Limb (tissue), 2 donors: ENCODE results near the gene E2F3.
"Not testable (repeated sequence)": the region's sequence is repeated elsewhere in the genome, so short reads cannot be mapped to it uniquely, and the experiment has no call there.

ENCODE experiments used
- DNase-seq, 2 donors: peaks; one replicate each; pipeline ENCODE4 v3.0.0-alpha.2; 2016; ENCODE audit errors: extremely low spot score in 2 of 2

The E2F3 gene

DNA sequence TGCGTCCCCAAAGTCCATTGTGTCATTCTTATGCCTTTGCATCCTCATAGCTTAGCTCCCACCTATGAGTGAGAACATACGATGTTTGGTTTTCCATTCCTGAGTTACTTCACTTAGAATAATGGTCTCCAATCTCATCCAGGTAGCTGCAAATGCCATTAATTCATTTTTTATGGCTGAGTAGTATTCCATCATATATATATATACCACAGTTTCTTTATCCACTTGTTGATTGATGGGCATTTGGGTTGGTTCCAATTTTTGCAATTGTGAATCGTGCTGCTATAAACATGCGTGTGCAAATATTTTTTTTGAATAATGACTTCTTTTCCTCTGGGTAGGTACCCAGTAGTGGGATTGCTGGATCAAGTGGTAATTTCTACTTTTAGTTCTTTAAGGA lies 63.9 kb downstream of the E2F3 start:
- DNase-seq: not testable (repeated sequence)

DNA sequence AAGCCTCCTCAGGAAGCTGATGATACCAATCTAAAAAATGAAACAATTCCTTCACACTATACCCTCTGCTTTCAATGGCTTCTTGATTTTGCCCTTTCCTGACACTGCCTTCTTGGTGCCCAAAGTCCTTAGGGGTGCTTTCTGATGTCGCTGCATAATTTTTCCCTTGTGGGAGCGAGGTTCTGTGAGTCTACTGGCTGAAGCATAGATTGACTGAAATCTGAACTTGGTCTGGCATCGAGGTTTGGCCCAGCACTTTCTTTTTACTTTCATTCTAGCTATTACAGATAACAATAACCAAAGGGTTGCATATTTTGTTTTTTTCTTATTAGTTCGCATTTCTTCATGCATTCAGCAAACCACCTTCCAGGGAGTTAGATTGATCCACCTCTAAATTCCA lies 65.8 kb downstream of the E2F3 start:
- no peak for DNase-seq

DNA sequence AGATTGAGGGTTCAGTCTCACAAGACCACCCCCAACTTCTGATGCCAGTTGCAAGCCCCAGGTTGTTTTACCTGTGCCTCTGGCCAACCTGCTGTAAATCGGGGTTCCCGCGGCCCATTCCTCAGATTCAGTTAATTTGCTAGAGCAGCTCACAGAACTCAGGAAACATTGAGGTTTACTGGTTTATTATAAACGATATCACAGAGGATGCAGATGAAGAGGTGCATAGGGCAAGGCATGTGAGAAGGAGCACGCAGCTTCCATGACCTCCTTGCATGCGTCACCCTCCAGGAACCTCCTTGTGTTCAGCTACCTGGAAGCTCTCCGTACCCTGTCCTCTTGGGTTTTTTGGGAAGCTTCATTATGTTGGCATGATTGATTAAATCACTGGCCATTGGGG lies 66.5 kb downstream of the E2F3 start:
- no peak for DNase-seq

DNA sequence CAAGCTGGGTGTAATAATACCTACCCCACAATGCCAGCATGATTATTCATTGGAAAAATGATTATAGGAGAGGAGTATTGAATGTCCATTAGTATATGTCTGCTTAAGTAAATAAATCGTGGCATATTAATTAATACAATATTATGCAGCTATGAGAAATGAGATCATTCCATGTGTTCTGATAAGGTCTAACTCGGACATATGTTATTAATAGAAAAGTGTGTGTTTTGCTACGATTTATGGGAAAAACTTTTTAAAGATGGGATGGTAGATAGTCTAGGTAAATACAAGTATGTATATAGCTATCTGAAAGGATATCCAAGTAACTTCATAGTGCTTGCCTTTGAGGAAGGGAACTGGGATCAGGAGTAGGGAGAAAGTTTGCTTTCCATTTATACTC lies 71.1 kb downstream of the E2F3 start:
- no peak for DNase-seq

DNA sequence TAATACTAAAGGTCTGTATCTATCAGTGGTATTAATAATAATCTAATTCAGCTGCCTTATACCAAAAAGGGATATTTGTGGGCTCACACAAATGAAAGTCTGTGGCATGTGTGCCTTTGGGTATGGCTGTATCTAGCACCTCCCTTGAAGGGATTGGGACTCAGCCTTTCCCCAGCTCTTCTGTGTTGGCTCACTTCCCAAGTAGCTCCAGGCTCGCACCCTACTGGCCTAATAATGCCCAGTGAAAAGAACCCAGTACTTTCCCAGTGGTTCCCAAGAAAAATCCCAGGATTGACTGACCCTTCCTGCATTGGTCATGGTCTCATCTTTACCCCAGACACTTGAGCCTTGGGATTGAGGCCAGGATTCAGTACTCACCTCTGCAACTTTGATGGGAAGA lies 71.8 kb downstream of the E2F3 start:
- DNase-seq: no peak

GRCh38 chr6:20474874-20475542 lies 73.3 kb downstream of the E2F3 start:
- no peak for DNase-seq

DNA sequence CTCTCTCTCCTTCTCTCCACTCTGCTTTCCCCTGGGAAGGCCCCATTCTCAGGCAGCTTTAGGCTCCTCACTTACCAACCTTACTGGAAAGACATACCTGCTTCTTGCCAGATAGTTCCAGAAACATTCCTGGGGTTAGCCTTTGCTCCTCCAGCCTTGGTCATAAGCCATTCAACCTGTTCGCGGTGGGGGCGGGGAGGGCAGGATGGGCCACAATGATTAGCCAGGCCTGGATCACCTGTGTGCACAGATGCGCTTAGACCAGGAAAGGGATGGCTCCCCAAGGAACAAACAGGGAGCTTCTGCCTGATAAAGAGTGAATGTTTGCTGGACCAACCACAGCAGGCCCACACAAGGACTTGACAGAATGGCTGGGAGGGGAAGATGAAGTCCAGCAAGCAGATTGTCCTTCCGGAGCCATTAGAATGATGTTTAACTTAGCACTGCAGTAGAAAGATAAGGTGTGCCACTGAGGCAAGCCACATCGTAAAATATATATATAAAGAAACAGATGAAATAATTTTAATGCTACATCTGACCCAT lies 74.9 kb downstream of the E2F3 start:
- DNase-seq: no peak

DNA sequence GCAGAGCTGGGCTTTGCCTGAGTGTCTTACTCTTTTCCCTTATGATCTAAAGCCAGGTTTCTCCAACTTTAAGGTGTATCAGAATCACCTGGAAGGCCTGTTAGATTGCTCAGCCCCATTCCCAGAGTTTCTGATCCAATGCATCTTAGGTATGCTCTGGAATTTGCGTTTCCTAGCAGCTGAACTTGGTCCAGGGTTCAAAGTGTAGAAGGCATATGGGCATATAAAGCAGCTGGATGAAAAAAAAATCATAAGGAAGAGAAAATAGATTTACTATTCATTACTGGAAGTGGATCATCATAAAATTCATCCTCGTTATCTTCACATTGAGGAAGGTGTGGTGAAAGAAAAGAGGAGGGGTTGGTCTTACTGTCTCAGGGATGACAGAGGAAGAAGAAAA lies 75.8 kb downstream of the E2F3 start:
- DNase-seq: no peak

DNA sequence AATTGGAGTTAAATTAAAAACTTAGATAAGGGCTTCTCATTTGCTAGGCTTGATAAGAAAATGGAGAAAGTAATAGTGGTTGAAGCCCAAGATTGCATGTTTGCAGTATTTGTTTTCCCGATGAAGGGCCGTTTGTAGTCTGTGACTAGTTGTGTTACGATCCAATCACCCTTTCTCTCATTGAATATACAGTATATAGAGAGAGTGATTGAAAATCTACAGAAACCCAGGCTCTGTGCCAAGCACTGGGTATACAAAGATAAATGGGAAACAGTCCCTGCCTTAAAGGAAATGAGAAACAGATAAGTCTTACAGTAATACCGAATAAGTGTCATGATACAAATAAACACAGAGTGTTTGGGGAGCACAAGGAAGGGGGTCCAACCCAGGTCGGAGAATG lies 77.4 kb downstream of the E2F3 start:
- DNase-seq: no peak

DNA sequence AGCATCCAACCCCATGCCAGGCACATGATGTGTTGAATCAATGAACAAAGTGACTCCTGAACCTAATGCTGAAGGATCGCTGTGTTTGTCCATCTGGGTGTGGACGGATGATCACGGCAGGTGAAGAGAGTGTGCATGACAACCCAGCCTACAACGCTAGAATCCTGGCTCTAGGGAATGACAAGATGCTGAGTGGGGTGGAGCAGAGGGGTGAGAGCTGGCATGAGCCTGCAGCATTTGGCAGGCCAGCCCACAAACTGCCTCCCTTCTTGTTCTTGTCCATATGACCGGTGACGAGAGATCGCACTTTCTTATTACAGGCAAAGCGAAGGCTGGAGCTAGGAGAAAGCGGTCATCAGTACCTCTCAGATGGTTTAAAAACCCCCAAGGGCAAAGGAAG lies 77.8 kb downstream of the E2F3 start:
- DNase-seq: no peak

DNA sequence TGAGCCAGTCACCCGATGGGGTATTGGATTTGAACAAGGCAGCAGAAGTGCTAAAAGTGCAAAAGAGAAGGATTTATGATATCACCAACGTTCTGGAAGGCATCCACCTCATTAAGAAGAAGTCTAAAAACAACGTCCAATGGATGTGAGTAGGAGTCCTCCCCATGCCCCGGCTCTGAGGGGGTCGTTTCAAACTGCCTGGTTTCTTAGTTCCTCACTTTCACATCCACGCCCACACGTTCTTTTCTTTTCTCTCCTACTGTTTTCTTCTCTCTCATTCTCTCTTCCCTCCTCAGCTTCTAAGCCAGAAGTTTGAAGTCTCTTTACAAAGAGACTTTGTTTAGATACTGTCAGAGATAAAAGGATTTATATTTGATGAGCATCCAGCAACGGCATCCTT lies 79.6 kb downstream of the E2F3 start:
- DNase-seq: no peak

- no peak for DNase-seq
Observed at GRCh38 chr6:20483887-20484497, 82.3 kb downstream of the E2F3 start.

- no peak for DNase-seq
Observed at GRCh38 chr6:20486641-20487040, 85.0 kb downstream of the E2F3 start.

GRCh38 chr6:20487669-20488375 lies 86.1 kb downstream of the E2F3 start:
- DNase-seq: no peak

- DNase-seq: no peak
Observed at GRCh38 chr6:20490591-20490990, 88.9 kb downstream of the E2F3 start.

- no peak for DNase-seq
Observed at GRCh38 chr6:20492099-20492498, 90.4 kb downstream of the E2F3 start.

GRCh38 chr6:20497216-20498040 lies 95.7 kb downstream of the E2F3 start:
- no peak for DNase-seq

GRCh38 chr6:20498041-20498385 lies 96.3 kb downstream of the E2F3 start:
- DNase-seq: no peak

DNA sequence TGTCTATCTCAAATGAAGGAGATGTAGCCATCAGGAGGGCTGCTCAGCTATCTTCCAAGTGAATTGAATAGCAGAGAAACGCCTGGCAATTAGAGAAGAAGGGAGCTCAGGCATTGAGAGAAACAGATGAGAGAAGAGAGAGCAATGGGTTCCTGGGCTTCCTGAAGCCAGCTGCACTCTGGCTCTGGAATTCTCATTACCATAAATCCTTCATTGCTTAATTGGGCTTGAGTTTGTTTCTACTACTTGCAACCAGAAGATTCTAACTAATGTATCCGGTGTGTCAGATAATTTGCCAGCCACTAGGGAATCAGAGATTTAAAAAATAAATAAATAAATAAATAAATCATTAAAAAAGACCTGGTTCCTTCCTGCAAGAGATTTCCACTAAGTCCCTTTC lies 107.5 kb downstream of the E2F3 start:
- DNase-seq: no peak

DNA sequence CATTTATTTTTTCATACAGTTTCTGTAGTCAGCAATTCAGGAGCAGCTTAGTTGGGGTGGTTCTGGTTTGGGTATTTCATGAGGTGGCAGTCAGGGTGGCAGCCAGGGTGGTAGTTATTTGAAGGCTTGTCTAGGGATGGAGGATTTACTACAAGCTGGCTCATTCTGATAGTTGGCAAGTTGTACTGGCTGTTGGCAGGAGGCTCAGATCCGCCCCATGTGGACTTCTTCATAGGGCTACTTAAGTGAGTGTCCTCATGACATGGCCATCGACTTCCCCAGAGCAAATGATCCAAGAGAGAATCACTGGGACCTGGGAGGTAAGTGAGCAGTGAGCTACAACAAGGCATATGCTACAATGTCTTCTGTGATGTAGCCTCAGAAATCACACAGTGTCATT lies 110.2 kb downstream of the E2F3 start:
- DNase-seq: no peak

DNA sequence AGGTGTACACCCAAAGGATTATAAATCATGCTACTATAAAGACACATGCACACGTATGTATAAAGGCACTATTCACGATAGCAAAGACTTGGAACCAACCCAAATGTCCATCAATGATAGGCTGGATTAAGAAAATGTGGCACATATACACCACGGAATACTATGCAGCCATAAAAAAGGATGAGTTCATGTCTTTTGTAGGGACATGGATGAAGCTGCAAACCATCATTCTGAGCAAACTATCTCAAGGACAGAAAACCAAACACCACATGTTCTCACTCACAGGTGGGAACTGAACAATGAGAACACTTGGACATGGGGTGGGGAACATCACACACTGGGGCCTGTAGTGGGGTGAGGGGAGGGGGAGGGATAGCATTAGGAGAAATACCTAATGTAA lies 123.5 kb downstream of the E2F3 start:
- DNase-seq: not testable (repeated sequence)

- DNase-seq: peak in 1 of 2 donors; percentile 26
Observed at GRCh38 chr6:20529086-20529448, 127.4 kb downstream of the E2F3 start.
